ENCODE data around the gene ANKRD12.

Gene ANKRD12

GRCh38 chr18:9321017-9321452 is 184.5 kb downstream of the ANKRD12 start:
- no peaks in the 10 kb centered on the region for H3K27me3 ChIP-seq (ENCODE audit: insufficient read depth, low read length)
- no peak overlapping the region for H3K4me2 ChIP-seq (ENCODE audit: low read length)
- H3K4me3 ChIP-seq (ENCODE audit: low read depth, low read length, poor library complexity, severe bottlenecking), result no peak overlapping the region
- H3K36me3 ChIP-seq (ENCODE audit: insufficient read depth, low read length), result no peaks in the 10 kb centered on the region
- H3K27ac ChIP-seq (ENCODE audit: low read depth, low read length, poor library complexity, severe bottlenecking), result no peak overlapping the region
- no peaks in the 10 kb centered on the region for H3K79me2 ChIP-seq (ENCODE audit: insufficient read depth, low read length)
- TF ChIP-seq CTCF (IDR thresholded peaks at IDR 0.05; ENCODE audit: low read length) (no peak), EZH2 (IDR thresholded peaks at IDR 0.05; ENCODE audit: borderline replicate concordance, low read length) (no peak)
- H3K9me3 ChIP-seq (ENCODE audit: low read length), result no peaks in the 10 kb centered on the region; the same call in 1 of the 2 replicates
- no peaks in the 10 kb centered on the region for H3K4me1 ChIP-seq (ENCODE audit: insufficient read depth, low read length, severe bottlenecking)
- no peaks in the 10 kb centered on the region for H3K9me2 ChIP-seq (ENCODE audit: low read depth, low read length)
- no peaks in the 10 kb centered on the region for H3F3A ChIP-seq (ENCODE audit: insufficient read depth, low read length)
- no peak overlapping the region for H2AFZ ChIP-seq (ENCODE audit: low read length)
- no peaks in the 10 kb centered on the region for H4K20me1 ChIP-seq (ENCODE audit: insufficient read depth, low read length)
- no peak overlapping the region for H3K9ac ChIP-seq (ENCODE audit: low read length)

- H3K27me3 ChIP-seq (ENCODE audit: insufficient read depth, low read length), result no peaks in the 10 kb centered on the region
- H2AFZ ChIP-seq (ENCODE audit: low read length), result no peak overlapping the region
- no peaks in the 10 kb centered on the region for H4K20me1 ChIP-seq (ENCODE audit: insufficient read depth, low read length)
- H3K9me3 ChIP-seq (ENCODE audit: low read length), result no peaks in the 10 kb centered on the region; the same call in 1 of the 2 replicates
- H3K27ac ChIP-seq (ENCODE audit: low read depth, low read length, poor library complexity, severe bottlenecking), result no peak overlapping the region
- H3K9me2 ChIP-seq (ENCODE audit: low read depth, low read length), result no peaks in the 10 kb centered on the region
- no peaks in the 10 kb centered on the region for H3F3A ChIP-seq (ENCODE audit: insufficient read depth, low read length)
- no peaks in the 10 kb centered on the region for H3K36me3 ChIP-seq (ENCODE audit: insufficient read depth, low read length)
- no peak for TF ChIP-seq CTCF (IDR thresholded peaks at IDR 0.05; ENCODE audit: low read length)
- no peak for TF ChIP-seq EZH2 (IDR thresholded peaks at IDR 0.05; ENCODE audit: borderline replicate concordance, low read length)
- H3K4me3 ChIP-seq (ENCODE audit: low read depth, low read length, poor library complexity, severe bottlenecking), result no peak overlapping the region
- H3K79me2 ChIP-seq (ENCODE audit: insufficient read depth, low read length), result no peaks in the 10 kb centered on the region
- H3K9ac ChIP-seq (ENCODE audit: low read length), result no peak overlapping the region
- H3K4me1 ChIP-seq (ENCODE audit: insufficient read depth, low read length, severe bottlenecking), result no peaks in the 10 kb centered on the region
- H3K4me2 ChIP-seq (ENCODE audit: low read length), result no peak overlapping the region
Observed at GRCh38 chr18:9321736-9322135, 185.2 kb downstream of the ANKRD12 start.

- Histone ChIP-seq H3K4me1 (ENCODE audit: insufficient read depth, low read length, severe bottlenecking) (no peaks in the 10 kb centered on the region), H3K27ac (ENCODE audit: low read depth, low read length, poor library complexity, severe bottlenecking) (no peak overlapping the region), H3K9me2 (ENCODE audit: low read depth, low read length) (no peaks in the 10 kb centered on the region), H3K4me2 (ENCODE audit: low read length) (no peak overlapping the region), H3K27me3 (ENCODE audit: insufficient read depth, low read length) (no peaks in the 10 kb centered on the region), H2AFZ (ENCODE audit: low read length) (no peak overlapping the region), H3K79me2 (ENCODE audit: insufficient read depth, low read length) (no peaks in the 10 kb centered on the region), H3K9me3 (ENCODE audit: low read length) (no peaks in the 10 kb centered on the region; the same call in 1 of the 2 replicates), H3F3A (ENCODE audit: insufficient read depth, low read length) (no peaks in the 10 kb centered on the region), H4K20me1 (ENCODE audit: insufficient read depth, low read length) (no peaks in the 10 kb centered on the region), H3K36me3 (ENCODE audit: insufficient read depth, low read length) (no peaks in the 10 kb centered on the region), H3K4me3 (ENCODE audit: low read depth, low read length, poor library complexity, severe bottlenecking) (no peak overlapping the region), H3K9ac (ENCODE audit: low read length) (no peak overlapping the region)
- TF ChIP-seq EZH2 (IDR thresholded peaks at IDR 0.05; ENCODE audit: borderline replicate concordance, low read length), result no peak
- TF ChIP-seq CTCF (IDR thresholded peaks at IDR 0.05; ENCODE audit: low read length), result no peak
Observed at GRCh38 chr18:9322744-9323143, 186.2 kb downstream of the ANKRD12 start.

Data from OCI-LY1 (cell line).